ENCODE results near the gene STX3.

Gene STX3

GRCh38 chr11:59794417-59794816, 39.2 kb downstream of the STX3 start:
- TF ChIP-seq CTCF (IDR thresholded peaks at IDR 0.05), result no peak

- TF ChIP-seq CTCF (IDR thresholded peaks at IDR 0.05), result no peak
Observed at GRCh38 chr11:59800390-59801025, 45.3 kb downstream of the STX3 start.

GRCh38 chr11:59801160-59801706, 46.1 kb downstream of the STX3 start:
- TF ChIP-seq CTCF (IDR thresholded peaks at IDR 0.05), result no peak

GRCh38 chr11:59801981-59802638, 46.9 kb downstream of the STX3 start:
- no peak for TF ChIP-seq CTCF (IDR thresholded peaks at IDR 0.05)

GRCh38 chr11:59802639-59803176, 47.5 kb downstream of the STX3 start:
- peak; percentile 75 for TF ChIP-seq CTCF (IDR thresholded peaks at IDR 0.05)

- TF ChIP-seq CTCF (IDR thresholded peaks at IDR 0.05), result no peak
Observed at GRCh38 chr11:59804061-59804460, 48.9 kb downstream of the STX3 start.

GRCh38 chr11:59807047-59807610, 52.0 kb downstream of the STX3 start:
- TF ChIP-seq CTCF (IDR thresholded peaks at IDR 0.05), result no peak

Data from LNCAP (cell line).